Measurements from ENCODE around the gene SMIM8. TPM values are rescaled to one million over a fixed set of nuclear protein-coding genes. Genes with fewer than 3 reads are reported as not detected.

SMIM8 gene
- total RNA-seq, 1 experiment from 2014 or later: 6.6 TPM

DNA sequence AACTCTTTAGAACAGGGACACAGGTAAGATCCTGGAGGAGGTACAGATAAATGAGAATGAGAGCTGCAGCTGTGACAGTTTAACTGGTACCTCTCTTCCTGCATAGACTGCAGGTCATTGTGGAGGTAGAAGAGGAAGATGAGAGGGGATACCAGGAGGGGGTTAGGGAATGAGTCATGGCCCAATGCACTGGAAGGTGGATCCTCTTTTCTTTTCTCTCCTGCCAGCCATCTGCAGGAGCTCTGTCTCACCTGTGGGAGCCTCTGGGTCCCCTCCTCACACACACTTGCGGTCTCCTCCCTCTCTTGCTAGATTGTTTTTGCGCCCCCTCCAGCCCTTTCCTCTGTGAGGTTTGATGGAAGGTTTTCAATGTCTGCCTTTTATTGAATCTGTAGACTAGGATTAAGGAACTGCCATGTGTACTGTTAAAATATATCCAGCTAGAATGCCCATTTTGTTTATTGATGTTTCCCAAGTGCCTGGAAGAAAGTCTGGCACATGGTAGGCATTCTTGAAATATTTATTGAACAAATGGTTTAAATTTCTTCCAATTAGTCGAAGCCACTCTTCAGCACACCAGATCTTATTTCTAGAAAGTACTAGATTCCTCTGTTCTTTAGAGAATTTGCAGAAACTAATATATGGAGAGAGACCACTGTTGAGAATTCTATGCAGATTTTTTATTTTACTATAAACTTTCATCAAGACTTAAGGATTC lies 35.2 kb downstream of the SMIM8 start:
- no peaks in the 10 kb centered on the region for H4K20me1 ChIP-seq (ENCODE audit: control insufficient read depth, insufficient read depth, insufficient read length)
- H3K27me3 ChIP-seq (ENCODE audit: insufficient read depth, low read length): no peaks in the 10 kb centered on the region
- H3K27ac Mint-ChIP-seq: no peak overlapping the region
- no peaks in the 10 kb centered on the region for H3K9me3 ChIP-seq (ENCODE audit: control insufficient read depth, low read depth, low read length)
- no peak overlapping the region for H4K91ac ChIP-seq (ENCODE audit: insufficient read length, low read depth, low read length)
- no peak overlapping the region for H3K4ac ChIP-seq (ENCODE audit: low read depth, low read length)
- no peaks in the 10 kb centered on the region for H3K23me2 ChIP-seq (ENCODE audit: insufficient read length, low read depth, low read length, poor library complexity, severe bottlenecking)
- no peak overlapping the region for H3K14ac ChIP-seq (ENCODE audit: insufficient read depth, low read length)
- no peak overlapping the region for H2BK20ac ChIP-seq (ENCODE audit: low read depth, low read length, poor library complexity, severe bottlenecking)
- no peak overlapping the region for H2BK5ac ChIP-seq (ENCODE audit: insufficient read length, low read length)
- no peaks in the 10 kb centered on the region for H3K79me1 ChIP-seq (ENCODE audit: insufficient read depth, low read depth, low read length, poor library complexity, severe bottlenecking)
- H2BK15ac ChIP-seq (ENCODE audit: low read depth, low read length): no peak overlapping the region
- H3K27me3 Mint-ChIP-seq (ENCODE audit: low read depth): no peaks in the 10 kb centered on the region
- TF ChIP-seq, protein P1, sequence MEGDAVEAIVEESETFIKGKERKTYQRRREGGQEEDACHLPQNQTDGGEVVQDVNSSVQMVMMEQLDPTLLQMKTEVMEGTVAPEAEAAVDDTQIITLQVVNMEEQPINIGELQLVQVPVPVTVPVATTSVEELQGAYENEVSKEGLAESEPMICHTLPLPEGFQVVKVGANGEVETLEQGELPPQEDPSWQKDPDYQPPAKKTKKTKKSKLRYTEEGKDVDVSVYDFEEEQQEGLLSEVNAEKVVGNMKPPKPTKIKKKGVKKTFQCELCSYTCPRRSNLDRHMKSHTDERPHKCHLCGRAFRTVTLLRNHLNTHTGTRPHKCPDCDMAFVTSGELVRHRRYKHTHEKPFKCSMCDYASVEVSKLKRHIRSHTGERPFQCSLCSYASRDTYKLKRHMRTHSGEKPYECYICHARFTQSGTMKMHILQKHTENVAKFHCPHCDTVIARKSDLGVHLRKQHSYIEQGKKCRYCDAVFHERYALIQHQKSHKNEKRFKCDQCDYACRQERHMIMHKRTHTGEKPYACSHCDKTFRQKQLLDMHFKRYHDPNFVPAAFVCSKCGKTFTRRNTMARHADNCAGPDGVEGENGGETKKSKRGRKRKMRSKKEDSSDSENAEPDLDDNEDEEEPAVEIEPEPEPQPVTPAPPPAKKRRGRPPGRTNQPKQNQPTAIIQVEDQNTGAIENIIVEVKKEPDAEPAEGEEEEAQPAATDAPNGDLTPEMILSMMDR (conservative IDR thresholded peaks at IDR 0.05): no peak
- no peaks in the 10 kb centered on the region for H3K79me2 ChIP-seq (ENCODE audit: insufficient read depth, low read length)
- DNase-seq: peak; percentile 35
- H3K4me3 Mint-ChIP-seq: no peak overlapping the region
- H3K23ac ChIP-seq (ENCODE audit: insufficient read length, low read depth, low read length): no peak overlapping the region
- no peak overlapping the region for H2BK120ac ChIP-seq (ENCODE audit: low read depth, low read length, poor library complexity, severe bottlenecking)
- H2BK12ac ChIP-seq (ENCODE audit: insufficient read length, low read depth, low read length): no peak overlapping the region
- no peak overlapping the region for H2AK5ac ChIP-seq (ENCODE audit: insufficient read length, low read length)
- no peak overlapping the region for H3K9ac ChIP-seq (ENCODE audit: extremely low read depth, insufficient read length, low read length)
- no peak overlapping the region for H4K5ac ChIP-seq (ENCODE audit: insufficient read length, low read depth, low read length)
- no peaks in the 10 kb centered on the region for H3K36me3 Mint-ChIP-seq (ENCODE audit: insufficient read depth in 1 of 3, low read depth in 3 of 3)
- no peak overlapping the region for H3T11ph ChIP-seq (ENCODE audit: low read length)
- no peak overlapping the region for H2AFZ ChIP-seq (ENCODE audit: low read length)
- no peak overlapping the region for H4K8ac ChIP-seq (replicated peaks; ENCODE audit: insufficient read length, low read depth, low read length)
- H3K4me2 ChIP-seq (ENCODE audit: insufficient read depth, insufficient read length, low read length): no peak overlapping the region
- no peak overlapping the region for H3K27ac ChIP-seq (ENCODE audit: insufficient read length, low read depth, low read length)
- no peak overlapping the region for H3K56ac ChIP-seq (ENCODE audit: insufficient read length, low read depth, low read length)
- H3K9me3 Mint-ChIP-seq: no peaks in the 10 kb centered on the region; a peak in 1 of 5 replicates
- H3K4me1 Mint-ChIP-seq: peaks cover 0 to 5% of the 10 kb centered on the region in 2 experiments; a peak in 1 of 4 replicates
- no peaks in the 10 kb centered on the region for H3K4me1 ChIP-seq (ENCODE audit: insufficient read depth, low read length)
- H3K18ac ChIP-seq (ENCODE audit: insufficient read length, low read depth, low read length): no peak overlapping the region
- no CpG with 5 or more reads among the region's 3 CpGs for WGBS (ENCODE audit: extremely low coverage, insufficient read length, low lambda C conversion rate)

Measured in H9 (cell line).